GM12801 (cell line): ENCODE results near the gene CALM1.

ENCODE experiments used
- TF ChIP-seq, protein P1 (sequence below): IDR thresholded peaks from one replicate; pipeline ENCODE4 v1.5.1; 2011; ENCODE audit warnings: control low read depth; ENCODE audit not compliant: insufficient read length; ENCODE audit errors: extremely low read depth

CALM1 gene

GRCh38 chr14:90386321-90386720 is 10.5 kb upstream of the CALM1 start:
- TF ChIP-seq, protein P1, sequence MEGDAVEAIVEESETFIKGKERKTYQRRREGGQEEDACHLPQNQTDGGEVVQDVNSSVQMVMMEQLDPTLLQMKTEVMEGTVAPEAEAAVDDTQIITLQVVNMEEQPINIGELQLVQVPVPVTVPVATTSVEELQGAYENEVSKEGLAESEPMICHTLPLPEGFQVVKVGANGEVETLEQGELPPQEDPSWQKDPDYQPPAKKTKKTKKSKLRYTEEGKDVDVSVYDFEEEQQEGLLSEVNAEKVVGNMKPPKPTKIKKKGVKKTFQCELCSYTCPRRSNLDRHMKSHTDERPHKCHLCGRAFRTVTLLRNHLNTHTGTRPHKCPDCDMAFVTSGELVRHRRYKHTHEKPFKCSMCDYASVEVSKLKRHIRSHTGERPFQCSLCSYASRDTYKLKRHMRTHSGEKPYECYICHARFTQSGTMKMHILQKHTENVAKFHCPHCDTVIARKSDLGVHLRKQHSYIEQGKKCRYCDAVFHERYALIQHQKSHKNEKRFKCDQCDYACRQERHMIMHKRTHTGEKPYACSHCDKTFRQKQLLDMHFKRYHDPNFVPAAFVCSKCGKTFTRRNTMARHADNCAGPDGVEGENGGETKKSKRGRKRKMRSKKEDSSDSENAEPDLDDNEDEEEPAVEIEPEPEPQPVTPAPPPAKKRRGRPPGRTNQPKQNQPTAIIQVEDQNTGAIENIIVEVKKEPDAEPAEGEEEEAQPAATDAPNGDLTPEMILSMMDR: no peak

DNA sequence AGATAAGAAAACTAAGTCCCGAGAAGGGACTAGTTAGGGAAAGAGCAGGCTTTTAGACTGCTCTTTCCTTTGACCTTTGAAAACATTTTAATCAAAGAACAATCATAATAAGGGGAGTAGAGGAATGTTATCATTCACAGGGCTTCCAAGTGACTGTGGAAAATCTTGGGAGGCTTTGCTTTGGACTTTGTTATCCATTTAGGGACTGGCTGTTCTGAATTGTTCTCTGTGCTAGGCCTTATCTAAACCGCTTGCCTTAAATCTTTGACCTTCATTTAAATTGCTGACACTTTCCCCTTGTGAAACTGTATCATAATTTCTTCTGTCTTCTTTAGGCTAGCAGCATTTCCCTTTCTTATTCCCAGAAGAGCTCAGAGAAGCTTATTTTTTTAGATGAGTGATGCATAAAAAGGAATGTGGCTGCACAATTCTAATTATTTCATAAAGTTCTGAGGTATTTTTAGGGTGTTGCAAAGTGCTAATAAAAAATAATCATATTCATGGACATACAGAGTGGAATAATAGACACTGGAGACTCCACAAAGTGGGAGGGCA is 9.5 kb upstream of the CALM1 start:
- TF ChIP-seq, protein P1: no peak

DNA sequence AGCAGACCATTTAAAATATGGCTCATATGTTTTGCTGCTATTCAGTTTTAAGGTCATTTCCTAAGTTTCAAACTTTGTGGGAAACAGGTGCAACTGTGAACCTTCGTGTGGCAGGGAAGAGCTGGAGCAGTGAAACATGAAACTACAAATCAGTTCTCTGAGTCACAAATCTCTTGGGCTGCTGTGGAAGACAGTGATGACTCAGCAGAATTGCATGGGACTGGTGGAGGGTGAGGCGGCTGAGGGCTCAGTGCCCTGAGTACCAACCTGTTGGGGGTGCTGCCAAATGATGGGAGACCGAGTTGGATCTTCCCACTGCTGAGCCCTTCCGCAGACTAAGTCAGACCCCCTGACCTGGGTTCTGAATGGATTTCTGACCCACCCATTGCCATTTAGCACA is 8.4 kb upstream of the CALM1 start:
- TF ChIP-seq, protein P1: no peak

DNA sequence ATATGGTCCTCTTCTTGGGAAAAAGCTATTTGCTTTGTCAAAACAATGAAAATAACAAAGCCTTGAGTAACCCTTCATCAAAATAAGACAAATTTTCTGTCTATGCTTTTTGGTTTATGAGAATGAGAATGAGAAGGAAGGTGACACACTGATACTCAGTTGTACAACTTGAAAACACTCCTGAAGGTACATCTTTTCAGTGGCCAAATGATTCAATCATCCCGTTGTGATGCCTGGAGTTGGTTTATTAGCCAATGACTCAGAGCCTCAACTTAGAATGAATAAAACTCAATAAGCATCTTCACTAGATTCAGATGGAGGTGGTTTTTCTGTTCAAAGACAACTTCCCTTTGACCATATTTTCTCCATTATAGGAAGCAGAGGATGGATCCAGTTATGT is 7.8 kb upstream of the CALM1 start:
- TF ChIP-seq, protein P1: no peak

DNA sequence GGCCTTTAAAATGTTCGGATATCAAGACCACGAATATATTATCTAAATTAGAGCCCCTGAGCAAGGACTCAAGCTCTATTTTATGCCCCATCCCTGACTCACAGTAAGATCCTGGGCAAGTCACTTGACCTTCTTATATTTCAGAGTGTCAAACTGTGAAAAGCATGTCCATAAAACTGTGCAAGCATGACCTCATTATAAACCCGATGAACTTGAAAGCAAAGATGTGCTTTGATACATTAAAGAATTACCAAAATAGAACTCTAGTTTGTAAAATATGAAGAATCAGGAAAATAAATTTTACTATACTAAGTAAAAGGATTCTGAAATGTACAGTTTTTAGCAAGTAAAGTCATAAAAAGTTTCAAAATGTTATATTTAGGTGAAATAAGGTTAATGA is 2.9 kb upstream of the CALM1 start:
- TF ChIP-seq, protein P1: no peak

GRCh38 chr14:90397425-90398314 is 841 bp downstream of the CALM1 start:
- TF ChIP-seq, protein P1: no peak

DNA sequence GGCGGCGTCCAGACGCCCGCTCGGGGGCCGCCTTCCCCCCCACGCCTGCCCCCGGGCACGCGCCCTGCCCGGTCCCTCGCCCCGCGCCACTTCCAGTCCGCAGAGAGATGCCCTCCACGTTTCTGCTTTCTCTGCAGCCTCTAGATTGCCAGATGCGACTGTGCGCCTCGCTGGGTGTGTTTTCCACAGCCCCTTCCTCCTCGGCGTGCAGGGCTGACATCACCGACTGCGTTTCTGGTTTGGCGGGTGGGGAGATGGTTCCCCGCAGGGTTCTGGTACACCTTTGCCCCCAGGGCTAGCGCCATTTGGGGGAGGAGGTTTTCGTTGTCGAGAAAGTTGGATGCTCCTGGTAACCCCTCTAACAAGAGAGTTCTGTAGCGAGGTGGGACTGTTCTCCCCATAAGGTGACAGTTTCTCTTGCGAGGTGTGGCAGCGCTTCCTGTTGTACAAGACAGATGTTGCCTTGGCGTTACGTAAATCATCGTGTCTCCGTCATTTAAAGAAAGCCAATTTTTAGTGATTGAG is 1.5 kb downstream of the CALM1 start:
- TF ChIP-seq, protein P1: no peak
